CD4-positive, alpha-beta T cell treated with Interleukin-2 at 100 ng/mL for 4 hours (primary cell): ENCODE measurements around the gene PRPF4.
"Not testable (repeated sequence)": the region's sequence is repeated elsewhere in the genome, so short reads cannot be mapped to it uniquely, and the experiment has no call there.

Experiments used
- DNase-seq: peaks from one replicate; pipeline ENCODE4 v3.0.0-alpha.2; 2020; ENCODE audit warnings: low spot score

The PRPF4 gene

DNA sequence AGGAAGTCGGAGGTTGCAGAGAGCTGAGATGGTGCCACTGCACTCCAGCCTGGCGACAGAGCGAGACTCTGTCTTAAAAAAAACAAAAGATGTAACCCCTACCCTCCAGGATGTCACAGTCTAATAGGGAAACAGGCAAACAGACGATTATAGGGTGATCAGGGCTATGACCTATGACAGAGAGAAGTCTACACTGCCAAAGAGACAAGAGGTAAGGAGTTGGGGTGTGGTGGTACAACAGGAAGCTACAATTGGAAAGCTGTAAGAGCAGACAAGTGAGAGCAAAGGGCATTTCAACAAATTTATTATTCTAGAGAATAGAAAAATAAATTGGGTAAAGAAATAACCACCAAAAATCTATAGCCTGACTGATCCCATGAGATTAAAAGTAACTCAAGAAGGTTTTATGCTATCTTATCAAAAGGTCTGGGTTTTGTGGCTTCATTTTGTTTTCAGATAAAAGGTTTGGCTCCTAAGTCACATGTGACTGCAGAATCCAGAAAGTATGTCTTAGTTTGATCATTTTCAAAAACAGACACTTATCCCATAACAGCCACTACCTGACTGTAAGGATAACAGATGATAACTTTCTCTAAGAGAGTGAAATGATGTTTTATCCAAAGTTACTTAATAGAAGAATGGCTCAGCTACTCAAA lies 7.4 kb upstream of the PRPF4 start:
- DNase-seq = no peak

GRCh38 chr9:113269355-113269754 lies 6.1 kb upstream of the PRPF4 start:
- DNase-seq = no peak

DNA sequence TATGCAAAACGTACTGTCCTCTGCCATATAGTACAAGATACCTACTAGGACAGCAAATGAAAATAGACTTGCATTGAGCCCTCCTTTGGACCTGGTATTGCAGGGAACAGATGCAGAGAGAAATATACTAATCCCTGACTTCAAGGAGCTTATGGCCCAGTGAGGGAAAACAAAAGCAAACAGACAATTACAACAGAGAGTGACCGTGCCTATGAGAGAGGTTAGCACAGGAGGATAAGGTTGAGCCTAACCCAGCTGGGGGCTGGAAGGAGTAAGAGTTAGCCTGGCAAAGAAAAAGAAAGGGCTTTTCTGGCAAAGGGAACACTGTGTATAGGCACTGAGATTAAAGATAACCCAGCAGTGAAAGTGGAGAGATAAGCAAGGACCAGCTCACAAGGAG lies 5.6 kb upstream of the PRPF4 start:
- no peak for DNase-seq

DNA sequence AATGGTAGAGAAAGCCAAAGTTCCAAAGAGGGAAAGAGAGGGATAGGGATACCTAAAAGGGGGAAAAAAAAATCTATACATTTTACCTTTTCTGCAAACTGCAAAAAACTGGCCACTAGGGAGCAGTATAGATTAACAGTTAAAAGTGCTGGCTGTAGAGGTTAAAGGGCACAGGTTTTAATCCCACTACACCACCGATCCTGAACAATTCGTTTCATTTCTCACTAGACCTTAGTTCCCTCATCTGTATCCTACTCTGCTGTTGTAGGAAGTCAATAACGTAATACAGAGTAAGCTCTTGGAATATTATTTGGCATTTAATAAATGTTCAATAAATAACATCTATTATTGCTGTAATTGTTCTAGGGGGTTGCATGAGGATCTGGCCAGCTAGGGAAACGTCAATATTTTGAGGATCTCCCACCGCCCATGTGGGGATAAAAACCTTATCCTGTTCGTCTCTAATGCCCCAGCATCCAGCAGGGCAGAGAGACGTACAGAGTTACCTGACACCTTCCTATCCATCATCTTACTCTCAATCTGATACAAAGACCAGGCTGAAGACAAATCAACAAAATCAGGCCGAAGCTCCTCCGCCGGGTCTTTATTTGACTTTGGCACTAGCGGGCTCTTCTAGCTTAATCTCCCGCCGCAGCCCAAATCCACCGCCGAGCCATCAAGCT lies 843 bp upstream of the PRPF4 start:
- DNase-seq = peak; percentile 71

- DNase-seq = no peak
Observed at GRCh38 chr9:113278840-113279239, 3.4 kb downstream of the PRPF4 start.

DNA sequence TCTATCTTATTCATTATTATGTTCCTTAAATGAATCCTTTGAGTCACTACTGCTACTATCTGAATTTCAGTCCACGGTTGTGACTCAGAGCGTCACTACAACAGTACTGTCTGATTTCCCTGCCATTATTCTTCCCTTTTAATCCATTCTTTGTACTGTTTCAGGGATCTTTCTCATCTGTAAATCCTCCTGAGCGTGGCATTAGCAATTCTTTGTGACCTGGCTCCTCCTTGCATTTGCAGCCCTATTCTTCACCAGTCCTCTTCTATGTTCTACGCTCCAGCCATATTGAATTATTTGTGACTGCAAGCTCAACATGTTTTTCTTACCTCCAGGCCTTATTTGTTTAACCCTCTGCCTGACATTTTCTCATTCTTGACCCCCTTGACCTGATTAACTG lies 5.9 kb downstream of the PRPF4 start:
- no peak for DNase-seq

GRCh38 chr9:113289091-113289490 lies 13.6 kb downstream of the PRPF4 start:
- DNase-seq = no peak

DNA sequence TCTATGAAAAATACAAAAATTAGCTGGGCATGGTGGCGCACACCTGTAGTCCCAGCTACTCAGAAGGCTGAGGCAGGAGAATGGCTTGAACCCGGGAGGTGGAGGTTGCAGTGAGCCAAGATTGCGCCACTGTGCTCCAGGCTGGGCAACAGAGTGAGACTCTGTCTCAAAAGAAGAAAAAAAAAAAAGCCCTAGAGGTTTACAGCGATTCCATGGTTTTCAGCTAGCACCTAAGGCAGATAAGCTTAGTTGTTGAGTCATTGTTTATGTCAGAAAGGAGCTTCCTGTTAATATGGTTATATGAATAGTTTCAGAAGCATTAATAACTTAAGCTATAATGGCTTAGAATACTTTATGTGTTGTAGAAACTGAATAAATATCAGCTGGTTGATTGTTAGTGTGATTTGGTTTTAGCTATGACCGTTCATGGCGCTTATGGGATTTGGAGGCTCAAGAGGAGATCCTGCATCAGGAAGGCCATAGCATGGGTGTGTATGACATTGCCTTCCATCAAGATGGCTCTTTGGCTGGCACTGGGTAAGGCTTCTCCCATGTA lies 14.7 kb downstream of the PRPF4 start:
- DNase-seq = no peak

DNA sequence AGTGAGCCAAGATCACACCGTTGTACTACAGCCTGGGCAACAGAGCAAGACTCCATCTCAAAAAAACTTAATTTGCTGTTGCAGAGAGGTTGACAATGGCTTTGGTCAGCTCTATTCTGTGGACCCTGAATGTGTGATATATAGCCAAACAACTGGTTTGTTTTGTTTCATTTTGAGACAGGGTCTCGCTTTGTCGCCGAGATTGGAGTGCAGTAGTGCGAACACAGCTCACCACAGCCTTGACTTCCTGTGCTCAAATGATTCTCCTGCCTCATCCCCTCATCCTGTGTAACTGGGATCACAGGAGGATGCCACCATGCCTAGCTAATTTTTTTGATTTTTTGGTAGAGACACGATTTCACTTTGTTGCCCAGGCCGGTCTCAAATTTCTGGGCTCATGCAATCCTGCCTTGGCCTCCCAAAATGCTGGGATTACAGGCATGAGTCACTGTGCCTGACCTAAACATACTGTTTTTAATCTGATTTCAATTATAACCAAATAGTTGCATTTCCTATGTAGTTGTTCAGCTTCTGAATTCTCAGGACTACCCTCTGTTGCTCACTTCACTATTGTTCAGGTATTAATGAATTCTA lies 17.9 kb downstream of the PRPF4 start:
- no peak for DNase-seq

GRCh38 chr9:113296247-113296646 lies 20.8 kb downstream of the PRPF4 start:
- not testable (repeated sequence) for DNase-seq

GRCh38 chr9:113296796-113297558 lies 21.5 kb downstream of the PRPF4 start:
- DNase-seq = no peak

- DNase-seq = no peak
Observed at GRCh38 chr9:113298311-113298710, 22.9 kb downstream of the PRPF4 start.

- DNase-seq = no peak
Observed at GRCh38 chr9:113298924-113299770, 23.7 kb downstream of the PRPF4 start.

- no peak for DNase-seq
Observed at GRCh38 chr9:113299800-113300292, 24.4 kb downstream of the PRPF4 start.

DNA sequence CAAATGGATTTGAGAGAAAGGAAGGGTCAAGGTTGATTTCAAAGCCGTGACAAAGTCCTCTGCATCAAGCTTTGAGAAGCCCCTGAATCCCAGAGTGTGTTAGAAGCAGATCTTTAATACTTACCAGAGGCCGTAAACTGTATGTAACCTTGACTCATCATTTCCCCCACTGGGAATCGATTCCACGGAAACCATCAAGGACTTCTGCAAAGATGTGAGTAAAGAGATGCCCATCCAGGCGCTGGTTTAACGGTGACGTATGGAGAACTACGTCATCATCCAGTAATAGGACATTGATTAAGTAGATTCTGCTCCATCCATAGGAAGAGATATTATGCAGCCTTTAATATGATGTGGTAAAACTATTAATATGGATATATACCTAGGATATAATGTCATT lies 26.1 kb downstream of the PRPF4 start:
- no peak for DNase-seq

DNA sequence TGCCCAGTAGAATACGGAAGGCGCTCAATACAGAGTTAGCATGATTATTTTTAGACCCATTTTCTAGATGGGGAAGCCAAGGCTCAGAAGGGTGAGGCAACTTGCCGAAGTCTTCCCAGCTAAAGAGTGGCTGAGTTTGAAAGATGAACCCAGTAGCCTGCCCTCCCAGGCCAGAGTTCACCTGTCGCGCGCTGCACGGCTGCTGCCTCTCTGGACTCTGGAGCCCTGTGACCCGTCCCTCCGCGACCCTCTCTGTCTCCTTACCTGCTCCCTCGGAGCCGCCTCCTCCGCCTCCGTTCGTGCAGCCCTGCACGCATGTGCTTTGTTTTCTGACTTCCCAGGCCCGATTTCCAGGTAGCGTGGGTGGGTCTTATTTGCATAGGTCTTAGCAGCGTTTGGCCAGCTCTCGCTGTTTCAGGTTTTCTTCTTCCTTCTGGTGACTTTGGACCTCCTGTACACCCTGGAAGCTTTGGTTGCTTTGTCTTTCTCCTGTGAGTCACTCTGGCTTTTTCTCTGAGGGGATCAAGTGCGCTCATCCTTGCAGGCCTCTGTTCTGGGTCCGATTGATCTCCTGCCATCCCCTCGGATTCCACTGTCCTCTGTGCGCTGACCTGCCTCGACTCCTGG lies 27.4 kb downstream of the PRPF4 start, which contains the start of gene RNF183:
Gene RNF183 (minus strand): TSS at position 585 of the 627 bp plus-strand sequence. CDS start 5,192 bp downstream, outside the sequence.
- DNase-seq = no peak

DNA sequence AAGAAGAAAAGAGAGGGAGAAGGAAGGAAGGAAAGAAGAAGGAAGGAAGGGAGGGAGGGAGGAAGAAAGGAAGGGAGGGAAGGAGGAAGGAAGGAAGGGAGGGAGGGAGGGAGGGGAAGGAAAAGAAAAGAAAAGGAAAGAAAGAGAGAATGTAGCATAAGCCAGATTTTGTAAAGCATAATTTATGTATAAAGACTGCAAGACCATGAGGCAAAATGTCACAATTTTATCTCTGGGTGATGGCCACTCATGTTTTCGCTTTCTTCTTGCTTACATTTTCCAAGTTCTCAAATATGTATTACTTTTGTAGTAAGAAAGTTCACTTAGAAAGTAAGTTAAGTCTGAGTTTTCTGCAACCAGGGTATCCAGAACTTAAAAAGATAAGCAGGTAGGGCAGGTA lies 31.1 kb downstream of the PRPF4 start:
- no peak for DNase-seq

DNA sequence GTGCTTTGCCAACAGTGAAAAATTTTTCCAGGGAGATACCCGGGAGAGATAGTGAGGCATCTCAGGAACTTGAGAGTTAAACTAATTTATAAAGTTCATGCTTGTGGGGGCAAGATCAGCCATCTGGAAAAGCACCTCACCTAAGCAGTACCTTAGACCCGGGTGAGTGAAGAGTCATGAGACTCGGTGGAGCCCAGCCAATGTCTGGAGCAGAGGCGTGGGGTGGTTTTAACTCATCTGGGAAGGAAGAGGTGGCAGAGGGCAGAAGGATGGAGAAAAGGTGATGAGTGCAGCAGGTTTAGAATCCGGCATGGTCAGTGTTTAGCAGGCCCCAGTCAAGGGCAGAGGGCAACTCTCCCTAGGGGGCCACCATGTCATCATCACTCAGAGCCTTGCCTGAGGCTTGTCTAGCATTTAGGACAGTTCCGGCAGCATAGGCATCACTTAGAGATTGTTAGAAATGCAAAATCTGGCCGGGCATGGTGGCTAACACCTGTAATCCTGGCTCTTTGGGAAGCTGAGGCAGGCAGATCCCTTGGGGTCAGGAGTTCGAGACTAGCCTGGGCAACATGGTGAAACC lies 32.0 kb downstream of the PRPF4 start:
- DNase-seq = no peak

- peak; percentile 42 for DNase-seq
Observed at GRCh38 chr9:113309204-113309813, 33.9 kb downstream of the PRPF4 start.

- no peak for DNase-seq
Observed at GRCh38 chr9:113310538-113310937, 35.1 kb downstream of the PRPF4 start.
